HG03457 (cell line): ENCODE results near the gene ADGRF3.
"Not testable (repeated sequence)": the region's sequence is repeated elsewhere in the genome, so short reads cannot be mapped to it uniquely, and the experiment has no call there.

ENCODE experiments used
- ATAC-seq: cut with Tn5 transposase; IDR thresholded peaks from one replicate; pipeline ENCODE4 v1.9.1; 2021; ENCODE audit warnings: moderate number of reproducible peaks; ENCODE audit not compliant: unreplicated experiment

The ADGRF3 gene

GRCh38 chr2:26324479-26324878, 22.1 kb downstream of the ADGRF3 start:
- ATAC-seq = not testable (repeated sequence)

GRCh38 chr2:26318950-26319349, 27.6 kb downstream of the ADGRF3 start:
- ATAC-seq = no peak

GRCh38 chr2:26317377-26318105, 29.0 kb downstream of the ADGRF3 start:
- ATAC-seq = no peak

GRCh38 chr2:26316845-26317244, 29.7 kb downstream of the ADGRF3 start:
- ATAC-seq = no peak

GRCh38 chr2:26316041-26316440, 30.5 kb downstream of the ADGRF3 start:
- ATAC-seq = no peak

- ATAC-seq = no peak
Observed at GRCh38 chr2:26314243-26314642, 32.3 kb downstream of the ADGRF3 start.

- no peak for ATAC-seq
Observed at GRCh38 chr2:26313446-26313845, 33.1 kb downstream of the ADGRF3 start.

- no peak for ATAC-seq
Observed at GRCh38 chr2:26312471-26312870, 34.1 kb downstream of the ADGRF3 start.

GRCh38 chr2:26309921-26310320, 36.7 kb downstream of the ADGRF3 start:
- ATAC-seq = no peak

- no peak for ATAC-seq
Observed at GRCh38 chr2:26305540-26305939, 41.0 kb downstream of the ADGRF3 start.

- ATAC-seq = not testable (repeated sequence)
Observed at GRCh38 chr2:26305094-26305493, 41.5 kb downstream of the ADGRF3 start.

- no peak for ATAC-seq
Observed at GRCh38 chr2:26302846-26303245, 43.7 kb downstream of the ADGRF3 start.

- ATAC-seq = no peak
Observed at GRCh38 chr2:26300234-26300925, 46.2 kb downstream of the ADGRF3 start.

- ATAC-seq = no peak
Observed at GRCh38 chr2:26299471-26300101, 47.0 kb downstream of the ADGRF3 start.

- ATAC-seq = no peak
Observed at GRCh38 chr2:26298638-26299393, 47.8 kb downstream of the ADGRF3 start.

- no peak for ATAC-seq
Observed at GRCh38 chr2:26298286-26298637, 48.3 kb downstream of the ADGRF3 start.

- ATAC-seq = no peak
Observed at GRCh38 chr2:26297061-26297460, 49.5 kb downstream of the ADGRF3 start.

- ATAC-seq = no peak
Observed at GRCh38 chr2:26295511-26295910, 51.1 kb downstream of the ADGRF3 start.

GRCh38 chr2:26292646-26293045, 53.9 kb downstream of the ADGRF3 start:
- no peak for ATAC-seq

- ATAC-seq = no peak
Observed at GRCh38 chr2:26290001-26290400, 56.6 kb downstream of the ADGRF3 start.

- ATAC-seq = no peak
Observed at GRCh38 chr2:26285931-26286330, 60.7 kb downstream of the ADGRF3 start.
